ENCODE results near the gene EGFR. TPM values are rescaled to one million over a fixed set of nuclear protein-coding genes. Genes with fewer than 3 reads are reported as not detected.

The EGFR gene
- polyA plus RNA-seq, 1 of the 3 experiments (the other 2 are of a cell fraction) = 37.6 TPM

GRCh38 chr7:55147101-55147500, 128.3 kb downstream of the EGFR start:
- peaks cover 14% of the 10 kb centered on the region; the same call in 1 of the 2 replicates for H3K79me2 ChIP-seq (ENCODE audit: insufficient read depth)
- CTCF ChIA-PET = interaction anchor here (1.2 to 17.9 kb wide), 5 partner anchors 9 to 358 kb away, joined by 3 to 211 read pairs (median 7); no protein-coding TSS in a partner anchor
- POLR2A ChIA-PET = interaction anchor here (0.6 kb wide), 1 partner anchor 9 kb away, joined by 3 read pairs; no protein-coding TSS in a partner anchor

More at GRCh38 chr7:55147101-55147500, 128.3 kb downstream of the EGFR start:
- peaks cover 8% of the 10 kb centered on the region for H3F3A ChIP-seq (replicated peaks; ENCODE audit: insufficient read depth)
- no peaks in the 10 kb centered on the region for H3K9me2 ChIP-seq
- peaks cover 0 to 9% of the 10 kb centered on the region in 2 experiments; a peak in 1 of 4 replicates for H3K4me1 ChIP-seq (ENCODE audit: control insufficient read depth in 1 of 2, insufficient read depth in 2 of 2, low read depth in 1 of 2, low read length in 1 of 2)
- no peak overlapping the region for H3K4me2 ChIP-seq
- no peak for DNase-seq
- H3K4me3 ChIP-seq (ENCODE audit: low read depth in 2 of 2, low read length in 1 of 2) = no peak overlapping the region
- no peak overlapping the region for H3K9ac ChIP-seq
- TF ChIP-seq, protein P1, sequence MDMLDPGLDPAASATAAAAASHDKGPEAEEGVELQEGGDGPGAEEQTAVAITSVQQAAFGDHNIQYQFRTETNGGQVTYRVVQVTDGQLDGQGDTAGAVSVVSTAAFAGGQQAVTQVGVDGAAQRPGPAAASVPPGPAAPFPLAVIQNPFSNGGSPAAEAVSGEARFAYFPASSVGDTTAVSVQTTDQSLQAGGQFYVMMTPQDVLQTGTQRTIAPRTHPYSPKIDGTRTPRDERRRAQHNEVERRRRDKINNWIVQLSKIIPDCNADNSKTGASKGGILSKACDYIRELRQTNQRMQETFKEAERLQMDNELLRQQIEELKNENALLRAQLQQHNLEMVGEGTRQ (IDR thresholded peaks at IDR 0.05; ENCODE audit: borderline replicate concordance, low read depth, low read length) = no peak
- TF ChIP-seq, protein P2, sequence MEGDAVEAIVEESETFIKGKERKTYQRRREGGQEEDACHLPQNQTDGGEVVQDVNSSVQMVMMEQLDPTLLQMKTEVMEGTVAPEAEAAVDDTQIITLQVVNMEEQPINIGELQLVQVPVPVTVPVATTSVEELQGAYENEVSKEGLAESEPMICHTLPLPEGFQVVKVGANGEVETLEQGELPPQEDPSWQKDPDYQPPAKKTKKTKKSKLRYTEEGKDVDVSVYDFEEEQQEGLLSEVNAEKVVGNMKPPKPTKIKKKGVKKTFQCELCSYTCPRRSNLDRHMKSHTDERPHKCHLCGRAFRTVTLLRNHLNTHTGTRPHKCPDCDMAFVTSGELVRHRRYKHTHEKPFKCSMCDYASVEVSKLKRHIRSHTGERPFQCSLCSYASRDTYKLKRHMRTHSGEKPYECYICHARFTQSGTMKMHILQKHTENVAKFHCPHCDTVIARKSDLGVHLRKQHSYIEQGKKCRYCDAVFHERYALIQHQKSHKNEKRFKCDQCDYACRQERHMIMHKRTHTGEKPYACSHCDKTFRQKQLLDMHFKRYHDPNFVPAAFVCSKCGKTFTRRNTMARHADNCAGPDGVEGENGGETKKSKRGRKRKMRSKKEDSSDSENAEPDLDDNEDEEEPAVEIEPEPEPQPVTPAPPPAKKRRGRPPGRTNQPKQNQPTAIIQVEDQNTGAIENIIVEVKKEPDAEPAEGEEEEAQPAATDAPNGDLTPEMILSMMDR (IDR thresholded peaks at IDR 0.05) = no peak
- TF ChIP-seq MAX (IDR thresholded peaks at IDR 0.05; ENCODE audit: low read depth) (no peak), MXI1 (IDR thresholded peaks at IDR 0.05; ENCODE audit: low read depth, low read length) (no peak), TCF12 (IDR thresholded peaks at IDR 0.05) (no peak), REST (IDR thresholded peaks at IDR 0.05; ENCODE audit: low read depth, low read length) (no peak), NFIC (IDR thresholded peaks at IDR 0.05; ENCODE audit: borderline replicate concordance) (no peak), PBX3 (IDR thresholded peaks at IDR 0.05) (no peak)
- TF ChIP-seq, protein P3, sequence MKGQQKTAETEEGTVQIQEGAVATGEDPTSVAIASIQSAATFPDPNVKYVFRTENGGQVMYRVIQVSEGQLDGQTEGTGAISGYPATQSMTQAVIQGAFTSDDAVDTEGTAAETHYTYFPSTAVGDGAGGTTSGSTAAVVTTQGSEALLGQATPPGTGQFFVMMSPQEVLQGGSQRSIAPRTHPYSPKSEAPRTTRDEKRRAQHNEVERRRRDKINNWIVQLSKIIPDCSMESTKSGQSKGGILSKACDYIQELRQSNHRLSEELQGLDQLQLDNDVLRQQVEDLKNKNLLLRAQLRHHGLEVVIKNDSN (IDR thresholded peaks at IDR 0.05; ENCODE audit: borderline replicate concordance, low read depth) = no peak
- WGBS (ENCODE audit: low lambda C conversion rate) = 92% methylated on average over 5 of the region's 8 CpGs
- no peak overlapping the region for H2AFZ ChIP-seq (ENCODE audit: low read depth)
- no peaks in the 10 kb centered on the region for H3K27me3 ChIP-seq (ENCODE audit: insufficient read depth)
- peaks cover 70 to 85% of the 10 kb centered on the region in 2 experiments for H3K36me3 ChIP-seq (replicated peaks in 1 of 2; ENCODE audit: control insufficient read depth in 1 of 2, insufficient read depth in 2 of 2, low read length in 1 of 2)
- no peaks in the 10 kb centered on the region for H3K9me3 ChIP-seq
- H3K27ac ChIP-seq (ENCODE audit: low read depth in 2 of 2, low read length in 1 of 2) = no peak overlapping the region; a peak in 1 of 4 replicates
- no peaks in the 10 kb centered on the region for H4K20me1 ChIP-seq (ENCODE audit: insufficient read depth)

Measured in SK-N-SH (cell line).